GM21423 (cell line): ENCODE data around the gene PGAM4.
"Not testable (repeated sequence)": the region's sequence is repeated elsewhere in the genome, so short reads cannot be mapped to it uniquely, and the experiment has no call there.

Source experiments
- ATAC-seq: cut with Tn5 transposase; IDR thresholded peaks from one replicate; pipeline ENCODE4 v1.9.1; 2021; ENCODE audit warnings: mild to moderate bottlenecking, moderate library complexity; ENCODE audit not compliant: unreplicated experiment

PGAM4 gene

DNA sequence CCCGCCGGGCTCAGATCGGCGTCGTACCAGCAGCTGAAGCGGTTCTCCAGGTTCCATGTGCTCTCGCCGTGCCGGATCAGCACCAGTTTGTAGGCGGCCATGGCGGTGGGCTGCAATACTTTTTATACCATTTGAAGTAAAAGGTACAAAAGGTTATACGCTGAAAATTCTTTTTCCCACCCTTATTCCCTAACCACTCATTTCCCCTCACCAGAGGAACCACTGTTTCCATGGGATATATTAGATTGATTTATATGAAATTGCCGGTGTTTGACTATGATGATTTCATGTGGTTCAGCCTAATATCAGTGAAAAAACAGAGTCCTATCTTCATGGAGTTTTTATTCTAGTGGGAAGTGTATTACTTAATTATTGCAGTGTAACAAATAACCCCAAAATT, at the start of gene PGAM4:
TSS of gene PGAM4 (minus strand) at position 101 of the 400 bp plus-strand sequence. CDS start at position 101, 0 bp downstream.
- no peak for ATAC-seq

DNA sequence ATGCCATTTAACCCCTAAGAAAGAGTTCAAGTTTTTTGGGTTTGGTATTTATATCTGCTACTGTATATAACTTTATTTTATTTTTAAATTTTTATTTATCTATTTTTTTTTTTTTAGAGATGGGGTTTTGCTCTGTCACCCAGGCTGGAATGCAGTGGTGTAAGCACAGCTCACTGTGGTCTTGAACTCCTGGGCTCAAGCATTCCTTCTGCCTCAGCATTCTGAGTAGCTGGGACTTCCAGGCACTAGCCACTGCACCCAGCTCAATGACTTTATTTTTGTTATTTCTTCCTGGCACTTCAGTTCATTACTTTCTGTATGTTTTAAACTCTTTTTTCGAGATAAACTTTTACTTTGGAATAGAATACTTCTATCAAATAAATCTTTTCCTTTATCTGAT, 42.4 kb upstream of the PGAM4 start:
- no peak for ATAC-seq

GRCh38 chrX:77979870-77980269, 10.4 kb upstream of the PGAM4 start:
- ATAC-seq: no peak

- ATAC-seq: no peak
Observed at GRCh38 chrX:77977518-77977917, 8.1 kb upstream of the PGAM4 start.

DNA sequence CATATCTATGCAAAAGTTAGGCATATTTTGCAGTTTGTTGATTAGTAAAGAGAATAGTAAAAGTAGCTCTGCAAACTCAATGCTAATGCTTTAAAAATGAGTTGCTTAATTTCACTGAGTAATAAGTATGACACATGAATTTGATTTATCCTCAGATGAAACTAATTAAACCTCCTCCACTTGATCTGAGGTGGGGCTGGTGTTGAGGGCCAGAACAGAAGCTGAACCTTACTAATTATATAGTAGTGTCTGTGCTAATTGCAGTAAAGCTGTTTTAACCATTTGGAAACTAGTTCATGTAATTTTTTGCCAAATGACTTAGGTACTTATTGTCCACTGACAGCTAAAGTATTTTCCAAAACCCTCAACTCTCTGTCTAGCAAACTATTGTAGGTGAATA, 7.7 kb upstream of the PGAM4 start:
- ATAC-seq: no peak

DNA sequence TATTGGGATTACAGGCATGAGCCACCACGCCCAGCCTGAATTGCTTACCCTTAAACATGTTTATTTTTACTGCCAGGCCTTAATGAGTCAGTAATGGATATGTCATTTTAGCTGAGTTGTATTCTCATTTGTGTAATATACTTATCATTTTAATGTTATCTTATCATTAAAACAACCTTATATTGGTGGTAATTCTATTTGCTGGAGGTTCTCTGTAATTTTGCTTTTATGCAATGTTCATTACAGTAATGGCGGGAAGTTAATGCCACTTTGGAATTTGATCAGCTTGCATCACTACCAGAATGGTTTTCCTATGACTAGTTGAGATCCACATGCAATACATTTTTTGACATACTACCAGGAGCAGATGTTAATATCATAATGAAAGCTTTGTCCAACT, 6.3 kb upstream of the PGAM4 start:
- no peak for ATAC-seq

DNA sequence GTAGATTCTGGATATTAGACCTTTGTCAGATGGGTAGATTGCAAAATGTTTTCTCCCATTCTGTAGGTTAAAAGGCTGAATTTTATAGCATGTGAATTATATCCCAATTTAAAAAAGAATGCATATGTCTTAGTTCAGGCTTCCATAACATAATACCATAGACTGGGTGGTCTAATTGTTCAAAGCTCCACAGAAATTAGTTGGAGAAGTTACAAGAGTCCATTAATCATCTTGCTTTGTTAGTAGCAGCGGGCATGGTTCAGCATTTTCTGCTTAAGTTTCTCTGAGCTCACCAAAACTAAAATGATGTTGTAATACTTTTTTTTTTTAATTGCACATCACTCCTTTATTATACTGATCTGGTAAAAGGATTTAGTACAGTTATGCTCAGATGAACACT, 1.8 kb downstream of the PGAM4 start:
- ATAC-seq: no peak

GRCh38 chrX:77966361-77966760, 3.1 kb downstream of the PGAM4 start:
- no peak for ATAC-seq

DNA sequence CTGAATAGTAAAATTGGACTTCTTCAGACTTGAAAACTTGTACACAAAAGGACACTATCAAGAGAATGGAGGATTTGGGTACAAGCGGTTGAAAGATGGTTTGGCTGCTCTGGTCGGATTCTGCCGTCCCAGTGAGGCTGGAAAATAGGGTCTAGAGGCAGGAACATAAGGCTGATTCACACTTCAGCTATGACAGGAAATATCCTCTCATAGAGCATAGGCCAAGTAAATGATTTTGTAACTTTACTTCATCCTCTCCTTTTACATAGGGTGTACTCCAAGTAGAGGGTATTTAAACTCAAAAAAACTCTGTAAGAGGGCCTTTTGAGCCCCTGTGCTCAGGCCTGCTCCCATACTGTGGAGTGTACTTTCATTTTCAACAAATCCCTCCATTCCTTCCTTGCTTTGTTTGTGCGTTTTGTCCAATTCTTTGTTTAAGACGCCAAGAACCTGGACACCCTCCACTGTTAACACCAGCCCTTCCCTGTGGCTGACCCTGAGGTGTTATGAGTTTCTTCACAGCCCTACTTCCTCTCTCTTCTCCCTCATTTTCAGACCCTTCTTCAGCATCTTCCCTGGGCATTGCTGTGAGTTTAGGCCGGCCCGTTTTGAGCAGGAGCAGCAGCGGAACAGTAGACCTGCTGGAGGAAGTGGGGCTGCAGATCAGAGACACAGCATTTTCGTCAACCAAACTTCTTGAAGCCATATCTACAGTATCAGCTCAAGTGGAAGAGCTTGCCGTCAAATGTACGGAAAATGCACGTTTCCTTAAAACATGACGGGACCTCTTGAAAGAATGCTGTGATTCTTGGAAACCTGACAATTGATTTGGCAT, 7.2 kb downstream of the PGAM4 start:
- no peak for ATAC-seq

- no peak for ATAC-seq
Observed at GRCh38 chrX:77961063-77961462, 8.4 kb downstream of the PGAM4 start.

DNA sequence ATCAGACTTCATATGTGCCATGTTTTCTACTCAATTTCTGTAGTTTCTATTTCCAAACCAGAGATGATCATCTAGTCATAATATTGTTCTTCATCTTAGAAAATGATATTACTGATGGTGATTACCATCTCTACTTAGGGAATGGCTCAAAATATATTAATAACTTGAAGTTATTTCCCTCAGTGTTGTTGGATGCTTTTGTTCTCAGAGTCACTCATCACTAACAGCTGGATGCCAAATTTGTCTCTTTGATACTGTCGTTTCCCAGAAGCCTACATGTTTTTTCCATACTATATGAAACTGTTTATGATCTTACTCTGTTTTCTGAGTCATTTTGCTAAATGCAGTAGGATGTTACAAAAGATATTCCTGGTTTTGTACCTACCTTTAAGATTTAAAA, 8.9 kb downstream of the PGAM4 start:
- no peak for ATAC-seq

DNA sequence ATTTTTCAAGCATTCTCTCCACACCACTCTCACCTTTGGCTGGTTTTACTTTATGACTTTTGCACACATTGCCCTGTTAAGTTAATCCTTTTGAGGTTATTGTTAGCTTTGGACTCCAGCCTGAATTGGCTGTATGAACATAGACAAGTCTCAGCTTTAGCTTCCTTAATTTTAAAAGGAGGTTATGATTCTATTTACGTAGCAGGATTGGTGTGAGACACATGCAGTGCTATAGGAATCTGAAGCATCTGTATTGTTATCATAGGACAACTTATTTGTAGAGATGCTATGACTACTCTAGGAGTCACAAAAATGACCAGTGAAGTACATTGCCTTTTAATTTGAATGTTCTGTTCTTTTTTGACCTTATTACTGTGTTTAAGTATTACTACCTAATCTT, 15.7 kb downstream of the PGAM4 start:
- ATAC-seq: no peak

DNA sequence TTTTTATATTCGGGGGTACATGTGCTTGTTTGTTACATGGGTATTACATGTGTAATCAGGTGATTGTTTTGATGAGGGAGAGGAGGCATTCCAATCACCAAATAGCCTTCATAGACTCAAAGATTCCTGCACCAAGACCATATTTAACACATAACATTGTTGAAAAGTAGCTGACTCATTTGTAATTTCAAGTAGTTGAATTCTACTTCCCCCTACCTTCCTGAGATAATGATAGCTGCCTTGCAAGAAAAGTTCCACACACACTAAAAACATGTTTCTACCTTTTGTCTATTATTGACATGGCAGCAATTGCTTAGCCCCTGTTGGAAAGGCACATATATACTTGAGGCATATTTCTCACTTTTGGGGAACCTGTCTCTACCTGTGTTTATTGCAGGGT, 16.1 kb downstream of the PGAM4 start:
- no peak for ATAC-seq

GRCh38 chrX:77952173-77952572, 17.3 kb downstream of the PGAM4 start:
- no peak for ATAC-seq

- no peak for ATAC-seq
Observed at GRCh38 chrX:77949840-77950239, 19.6 kb downstream of the PGAM4 start.

DNA sequence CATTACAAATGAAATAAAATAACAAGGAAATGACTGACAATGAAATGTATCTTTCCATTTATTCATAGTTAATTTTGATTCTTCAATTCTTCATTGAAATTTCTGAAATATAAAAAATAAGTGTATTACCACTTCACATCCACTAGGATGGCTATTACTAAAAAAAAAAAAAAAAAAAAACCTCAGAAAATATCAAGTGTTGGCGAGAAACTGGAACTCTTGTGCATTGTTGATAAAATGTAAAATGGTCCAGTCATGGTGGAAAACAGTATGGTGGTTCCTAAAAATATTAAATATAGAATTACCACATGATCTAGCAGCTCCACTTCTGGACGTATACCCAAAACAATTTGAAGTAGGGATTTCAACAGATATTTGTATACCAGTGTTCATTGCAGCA, 22.9 kb downstream of the PGAM4 start:
- ATAC-seq: no peak

DNA sequence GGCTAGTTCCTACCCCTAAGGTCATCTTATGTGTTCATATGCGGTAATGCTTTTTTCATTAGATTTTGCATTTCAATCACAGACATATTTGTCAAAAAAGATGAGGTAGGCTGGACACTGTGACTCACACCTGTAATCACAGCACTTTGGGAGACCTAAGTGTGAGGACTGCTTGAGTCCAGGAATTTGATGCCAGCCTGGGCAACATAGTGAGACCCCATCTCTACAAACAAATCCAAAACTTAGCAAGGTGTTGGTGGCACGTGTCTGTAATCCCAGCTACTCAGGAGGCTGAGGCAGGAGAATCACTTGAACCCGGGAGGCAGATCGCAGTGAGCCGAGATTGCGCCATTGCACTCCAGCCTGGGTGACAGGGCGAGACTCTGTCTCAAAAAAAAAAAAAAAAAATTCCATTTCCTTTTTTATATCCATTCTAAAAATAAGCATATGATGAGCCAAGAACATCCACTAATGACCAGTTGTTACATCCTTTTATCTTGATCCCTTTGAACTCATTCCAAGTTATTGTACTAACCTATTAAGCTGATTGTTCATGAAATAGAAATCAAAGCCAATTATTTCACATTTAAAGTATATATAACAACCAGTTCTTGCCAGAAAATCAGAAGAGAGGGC, 23.4 kb downstream of the PGAM4 start:
- no peak for ATAC-seq

- not testable (repeated sequence) for ATAC-seq
Observed at GRCh38 chrX:77945031-77945430, 24.4 kb downstream of the PGAM4 start.

- ATAC-seq: no peak
Observed at GRCh38 chrX:77938083-77938680, 31.3 kb downstream of the PGAM4 start.

- no peak for ATAC-seq
Observed at GRCh38 chrX:77937291-77937690, 32.1 kb downstream of the PGAM4 start.

DNA sequence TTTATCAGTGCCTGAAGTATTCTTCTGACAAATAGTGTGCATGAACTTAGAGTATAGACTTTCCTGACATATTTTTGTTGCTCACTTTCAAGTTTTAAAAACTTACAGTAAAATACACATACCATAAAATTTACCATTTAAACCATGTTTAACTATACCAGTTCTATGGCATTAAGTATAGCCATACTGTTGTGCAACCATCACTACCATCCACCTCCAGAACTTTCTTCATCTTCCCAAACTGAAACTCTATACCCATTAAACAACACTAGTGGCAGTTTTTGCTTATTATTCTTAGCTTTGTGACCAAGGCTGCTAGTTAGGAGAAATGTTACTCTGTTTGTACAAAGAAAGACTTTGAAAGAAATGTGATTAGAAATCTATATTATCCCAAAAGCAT, 33.1 kb downstream of the PGAM4 start:
- no peak for ATAC-seq

GRCh38 chrX:77935886-77936285, 33.6 kb downstream of the PGAM4 start:
- ATAC-seq: no peak
